Superior temporal gyrus (tissue), 1 donor: ENCODE measurements around the gene ARVCF.
"Not testable (repeated sequence)": the region's sequence is repeated elsewhere in the genome, so short reads cannot be mapped to it uniquely, and the experiment has no call there.

Source experiments
- DNase-seq: peaks from one replicate; pipeline ENCODE4 v3.0.0-alpha.2; 2016; ENCODE audit errors: extremely low spot score

ARVCF gene

GRCh38 chr22:19936513-19936912 is 80.1 kb downstream of the ARVCF start:
- DNase-seq, result no peak

DNA sequence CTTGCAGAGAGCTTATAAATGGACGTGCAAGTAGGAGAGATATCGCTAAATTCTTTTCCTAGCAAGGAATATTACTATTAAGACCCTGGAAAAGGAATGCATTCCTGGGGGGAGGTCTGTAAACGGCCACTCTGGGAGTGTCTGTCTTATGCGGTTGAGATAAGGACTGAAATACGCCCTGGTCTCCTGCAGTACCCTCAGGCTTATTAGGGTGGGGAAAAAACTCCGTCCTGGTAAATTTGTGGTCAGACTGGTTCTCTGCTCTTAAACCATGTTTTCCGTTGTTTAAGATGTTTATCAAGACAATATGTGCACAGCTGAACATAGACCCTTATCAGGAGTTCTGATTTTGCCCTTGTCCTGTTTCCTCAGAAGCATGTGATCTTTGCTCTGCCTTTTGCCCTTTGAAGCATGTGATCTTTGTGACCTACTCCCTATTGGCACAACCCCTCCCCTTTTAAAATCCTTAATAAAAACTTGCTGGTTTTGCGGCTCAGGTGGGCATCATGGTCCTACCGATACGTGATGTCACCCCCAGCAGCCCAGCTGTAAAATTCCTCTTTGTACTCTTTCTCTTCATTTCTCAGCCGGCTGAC is 81.4 kb downstream of the ARVCF start:
- DNase-seq, result not testable (repeated sequence)

DNA sequence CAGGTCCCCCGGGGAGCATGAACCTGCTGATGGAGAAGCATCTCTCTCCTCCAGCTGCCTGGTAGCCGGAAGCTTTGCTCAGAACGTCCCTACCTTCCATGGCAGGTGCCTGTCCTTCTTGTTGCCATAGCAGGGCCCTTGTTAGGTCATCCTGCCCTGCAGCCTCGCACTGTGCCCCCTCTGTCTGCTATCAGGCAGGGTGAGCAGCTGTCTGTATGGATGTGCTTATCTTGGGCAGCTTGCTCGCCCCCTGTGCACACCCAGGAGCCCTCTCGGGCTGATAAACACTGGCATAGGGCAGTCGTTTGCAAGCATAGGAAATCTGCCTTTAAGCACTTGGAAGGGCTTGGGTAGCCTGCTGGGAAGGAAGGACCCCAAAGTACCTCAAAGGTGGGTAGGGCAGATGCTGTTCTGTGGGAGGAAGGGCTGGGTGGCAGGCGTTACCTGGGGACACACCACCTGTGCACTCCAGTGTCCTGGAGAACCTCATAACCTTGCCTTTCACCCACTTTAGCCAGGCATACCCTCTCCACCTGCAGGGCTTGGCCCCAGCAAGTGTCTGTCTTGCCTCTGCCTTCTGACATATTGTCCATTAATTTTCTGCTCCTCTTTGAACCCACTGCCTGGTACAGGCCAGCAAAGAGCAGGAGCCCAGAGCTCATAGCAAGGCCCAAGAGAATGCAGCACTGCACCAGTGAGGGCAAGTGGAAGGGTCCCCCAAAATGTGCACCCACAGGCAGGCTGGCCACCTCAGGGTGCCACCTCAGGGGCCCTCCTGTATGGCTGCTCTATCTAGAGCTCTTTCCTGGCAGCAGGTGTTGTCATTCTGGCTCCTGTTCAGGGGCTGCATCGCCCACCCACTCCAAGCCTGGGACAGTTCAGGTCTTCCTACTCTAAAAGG is 83.0 kb downstream of the ARVCF start:
- DNase-seq, result no peak

GRCh38 chr22:19932367-19933206 is 84.0 kb downstream of the ARVCF start:
- no peak for DNase-seq

DNA sequence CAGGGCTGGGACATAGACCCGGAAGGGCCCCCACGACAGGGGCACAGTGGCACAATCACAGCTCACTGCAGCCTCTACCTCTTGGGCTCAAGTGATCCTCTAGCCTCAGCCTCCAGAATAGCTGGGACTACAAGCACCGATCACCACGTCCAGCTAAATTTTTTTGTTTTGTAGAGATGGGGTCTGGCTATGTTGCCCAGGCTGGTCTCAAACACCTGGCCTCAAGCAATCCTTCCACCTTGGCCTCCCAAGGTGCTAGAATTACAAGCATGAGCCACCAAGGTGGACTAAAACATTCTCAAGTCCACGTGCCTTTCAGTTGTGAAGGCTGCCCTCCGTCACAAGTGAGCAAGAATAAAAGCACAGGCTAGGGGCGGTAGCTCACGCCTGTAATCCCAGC is 85.1 kb downstream of the ARVCF start:
- no peak for DNase-seq

GRCh38 chr22:19930551-19931486 is 85.8 kb downstream of the ARVCF start:
- peak; percentile 26 for DNase-seq

DNA sequence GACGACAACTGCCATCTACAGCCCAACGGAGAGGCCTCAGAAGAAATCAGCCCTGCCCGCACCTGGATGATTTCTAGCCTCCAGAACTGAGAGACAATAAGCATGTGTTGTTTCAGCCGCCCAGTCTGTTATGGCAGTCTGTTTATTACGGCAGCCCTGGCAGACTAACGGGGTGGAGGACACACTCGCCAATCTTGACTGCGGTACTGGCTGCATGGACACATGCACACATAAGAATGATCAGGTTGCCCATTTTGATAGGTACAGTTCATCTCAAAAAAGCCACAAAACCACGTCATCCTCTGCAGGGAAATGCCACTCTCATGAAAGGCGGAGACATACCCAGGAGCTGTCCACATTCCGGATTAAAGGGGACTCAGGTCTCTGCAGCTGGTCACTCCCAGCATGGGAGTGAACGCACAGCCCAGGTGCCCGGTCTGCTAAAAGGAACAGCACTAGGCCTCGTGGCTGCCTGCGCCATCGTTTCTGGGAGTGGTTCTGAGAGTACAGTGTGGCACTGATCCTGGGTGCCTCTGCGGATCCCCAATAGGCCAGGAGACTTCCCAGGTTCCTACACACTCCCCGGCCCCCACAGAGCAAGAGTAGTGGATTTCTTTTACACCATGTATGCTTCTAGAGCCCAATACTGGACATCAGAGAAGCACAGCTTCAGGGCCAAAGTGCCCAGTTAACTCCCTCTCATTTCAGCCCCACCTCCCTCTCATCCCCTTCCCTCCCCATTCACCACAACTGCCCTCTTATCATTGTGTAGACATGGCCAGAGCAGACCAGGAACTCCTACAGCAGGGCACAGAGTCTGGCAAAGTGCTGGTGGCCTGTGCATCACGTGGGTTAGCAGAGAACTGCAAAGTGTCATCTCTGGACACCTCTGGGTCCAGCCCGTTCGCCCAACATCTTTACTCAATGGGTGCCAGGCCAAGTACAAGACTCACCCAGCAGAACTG is 86.8 kb downstream of the ARVCF start:
- DNase-seq, result no peak

DNA sequence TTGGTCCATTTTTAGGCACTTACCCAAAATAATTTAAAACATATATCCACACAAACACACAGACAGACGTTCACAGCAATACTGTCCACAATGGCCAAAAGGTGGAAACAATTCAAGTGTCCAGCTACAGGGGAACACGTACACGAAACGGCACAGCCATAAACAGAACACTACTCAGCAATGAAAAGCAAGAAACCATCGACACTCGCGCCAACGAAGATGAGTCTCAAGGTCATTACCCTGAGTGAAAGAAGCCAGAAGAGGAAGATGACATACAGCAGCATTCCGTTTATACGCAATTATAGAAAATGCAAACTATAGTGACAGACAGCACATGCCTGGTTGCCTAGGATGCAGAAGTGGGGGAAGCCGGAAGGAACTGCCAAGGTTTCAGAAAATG is 88.4 kb downstream of the ARVCF start:
- DNase-seq, result no peak

GRCh38 chr22:19927696-19928095 is 88.9 kb downstream of the ARVCF start:
- DNase-seq, result no peak

DNA sequence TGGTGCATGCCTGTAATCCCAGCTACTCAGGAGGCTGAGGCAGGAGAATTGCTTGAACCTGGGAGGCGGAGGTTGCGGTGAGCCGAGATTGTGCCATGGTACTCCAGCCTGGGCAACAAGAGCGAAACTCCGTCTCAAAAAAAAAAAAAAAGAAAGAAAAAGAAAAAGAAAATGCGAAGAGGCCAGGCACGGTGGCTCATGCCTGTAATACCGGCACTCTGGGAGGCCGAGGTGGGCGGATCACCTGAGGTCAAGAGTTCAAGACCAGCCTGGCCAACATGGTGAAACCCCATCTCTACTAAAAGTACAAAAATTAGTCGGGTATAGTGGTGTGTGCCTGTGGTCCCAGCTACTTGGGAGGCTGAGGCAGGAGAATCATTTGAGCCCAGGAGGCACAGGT is 90.6 kb downstream of the ARVCF start:
- DNase-seq, result not testable (repeated sequence)

GRCh38 chr22:19923914-19924513 is 92.6 kb downstream of the ARVCF start:
- DNase-seq, result no peak

DNA sequence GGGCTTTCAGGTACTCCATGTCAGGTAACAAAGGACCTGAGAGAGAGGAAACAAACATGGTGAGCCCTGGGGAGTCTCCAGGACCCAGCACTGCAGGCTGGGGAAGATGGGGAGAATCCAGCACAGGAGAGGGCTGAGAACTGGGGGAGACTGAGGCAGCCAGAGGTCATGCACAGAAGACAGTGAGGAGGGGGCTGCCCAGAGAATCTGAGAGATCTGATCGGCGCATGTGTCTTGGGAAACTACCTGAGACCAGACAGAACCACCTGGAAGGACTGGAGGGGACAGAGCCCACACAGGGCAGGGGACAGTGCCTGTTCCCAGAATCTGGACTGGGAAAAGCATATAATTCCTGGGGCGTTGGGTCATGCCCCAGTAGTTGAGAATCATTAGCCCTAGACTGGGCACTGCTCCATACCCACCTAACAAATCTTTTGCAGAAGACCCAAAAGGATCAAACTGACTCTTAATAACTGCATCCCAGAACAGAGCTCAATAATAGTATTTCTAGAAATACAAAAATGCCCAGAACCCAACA is 95.0 kb downstream of the ARVCF start:
- DNase-seq, result no peak
